Dendritic cell treated with granulocyte-macrophage colony-stimulating factor and Interleukin-4, amounts not matched to agents 40 ng/mL and 50 ng/mL, for 4 days (primary cell): ENCODE data around the gene KCNC4.

Experiments used
- H3K27ac Mint-ChIP-seq: one replicate; pipeline ENCODE4 v1.8.0; 2022; ENCODE audit warnings: mild to moderate bottlenecking, mixed read lengths
- H3K27me3 Mint-ChIP-seq: one replicate; pipeline ENCODE4 v1.8.0; 2022; ENCODE audit warnings: mild to moderate bottlenecking, mixed read lengths
- H3K36me3 Mint-ChIP-seq: one replicate; pipeline ENCODE4 v1.8.0; 2022; ENCODE audit warnings: low read depth, mixed read lengths
- H3K4me1 Mint-ChIP-seq: one replicate; pipeline ENCODE4 v1.8.0; 2022; ENCODE audit warnings: low read depth, mixed read lengths
- H3K4me3 Mint-ChIP-seq: one replicate; pipeline ENCODE4 v1.8.0; 2022; ENCODE audit warnings: mild to moderate bottlenecking, moderate library complexity, mixed read lengths
- H3K9me3 Mint-ChIP-seq: one replicate; pipeline ENCODE4 v1.8.0; 2022; ENCODE audit warnings: mixed read lengths
- intact Hi-C: fragments of 100-400 bp; cut with micrococcal nuclease; formaldehyde crosslinking; loops from one replicate; pipeline ENCODE4 v1.15.0; 2022

The KCNC4 gene

DNA sequence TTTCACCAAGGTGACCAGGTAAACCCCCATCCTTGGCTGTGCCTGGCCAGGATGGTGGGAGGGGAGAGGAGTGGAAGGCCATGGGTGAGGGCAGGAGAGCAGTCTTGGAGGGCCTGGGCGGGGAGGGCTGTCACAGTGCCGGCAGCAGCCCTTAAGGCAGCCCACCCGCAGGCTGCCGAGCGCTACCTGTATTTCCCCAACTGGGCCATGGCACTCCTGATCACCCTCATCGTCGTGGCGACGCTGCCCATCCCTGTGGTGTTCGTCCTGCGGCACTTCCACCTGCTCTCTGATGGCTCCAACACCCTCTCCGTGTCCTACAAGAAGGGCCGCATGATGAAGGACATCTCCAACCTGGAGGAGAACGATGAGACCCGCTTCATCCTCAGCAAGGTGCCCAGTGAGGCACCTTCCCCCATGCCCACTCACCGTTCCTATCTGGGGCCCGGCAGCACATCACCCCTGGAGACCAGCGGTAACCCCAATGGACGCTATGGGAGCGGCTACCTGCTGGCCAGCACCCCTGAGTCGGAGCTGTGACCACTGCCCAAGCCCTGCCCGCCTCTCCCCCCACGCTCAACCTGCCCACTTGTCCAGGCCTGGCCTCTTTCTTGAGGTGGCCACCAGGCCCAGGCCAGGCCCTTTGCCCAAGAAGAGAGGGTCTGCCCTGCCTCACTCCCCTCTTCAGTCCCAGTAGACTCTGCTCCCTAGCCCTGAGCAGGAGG lies 12.0 kb upstream of the KCNC4 start:
- peaks cover 3% of the 10 kb centered on the region for H3K27me3 Mint-ChIP-seq
- H3K4me1 Mint-ChIP-seq, result no peaks in the 10 kb centered on the region
- no peaks in the 10 kb centered on the region for H3K36me3 Mint-ChIP-seq
- intact Hi-C loops, result no loop called here
- no peaks in the 10 kb centered on the region for H3K9me3 Mint-ChIP-seq
- H3K4me3 Mint-ChIP-seq, result no peak overlapping the region
- no peak overlapping the region for H3K27ac Mint-ChIP-seq

GRCh38 chr1:110198746-110199145 lies 11.4 kb upstream of the KCNC4 start:
- no peak overlapping the region for H3K27ac Mint-ChIP-seq
- intact Hi-C loops, result no loop called here
- no peaks in the 10 kb centered on the region for H3K9me3 Mint-ChIP-seq
- H3K36me3 Mint-ChIP-seq, result no peaks in the 10 kb centered on the region
- no peak overlapping the region for H3K4me3 Mint-ChIP-seq
- no peaks in the 10 kb centered on the region for H3K4me1 Mint-ChIP-seq
- peaks cover 3% of the 10 kb centered on the region for H3K27me3 Mint-ChIP-seq

- Mint-ChIP-seq H3K27me3 (peaks cover 3% of the 10 kb centered on the region), H3K9me3 (no peaks in the 10 kb centered on the region), H3K36me3 (no peaks in the 10 kb centered on the region), H3K4me3 (no peak overlapping the region), H3K27ac (no peak overlapping the region), H3K4me1 (no peaks in the 10 kb centered on the region)
- intact Hi-C loops, result loop anchor here (5.0 kb wide), 1 partner anchor 207 kb away; the partner anchor contains the start of gene LAMTOR5
Observed at GRCh38 chr1:110200190-110200589, 9.9 kb upstream of the KCNC4 start.

DNA sequence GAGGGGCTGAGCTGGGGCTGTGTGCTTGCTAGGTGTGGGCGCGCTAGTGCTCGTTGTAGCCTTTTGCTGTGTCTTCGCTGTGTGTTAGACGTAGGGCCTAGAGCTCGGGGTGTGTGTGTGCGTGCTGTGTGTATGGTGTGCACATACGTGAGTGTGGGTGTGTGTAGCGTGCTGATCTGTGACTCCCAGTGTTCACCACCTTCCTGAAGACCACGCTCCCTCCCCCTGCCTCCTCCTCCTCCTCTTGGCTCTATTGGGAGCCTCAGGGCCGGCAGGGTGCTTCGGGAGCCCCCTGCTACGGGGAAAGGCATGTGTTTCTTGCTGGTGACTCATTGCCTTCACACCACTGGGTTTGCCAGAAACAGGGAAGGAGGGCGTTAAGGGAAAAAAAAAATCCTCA lies 9.4 kb upstream of the KCNC4 start:
- H3K27ac Mint-ChIP-seq, result no peak overlapping the region
- H3K27me3 Mint-ChIP-seq, result peaks cover 3% of the 10 kb centered on the region
- H3K36me3 Mint-ChIP-seq, result no peaks in the 10 kb centered on the region
- no peak overlapping the region for H3K4me3 Mint-ChIP-seq
- intact Hi-C loops, result loop anchor here (5.0 kb wide), 1 partner anchor 207 kb away; the partner anchor contains the start of gene LAMTOR5
- no peaks in the 10 kb centered on the region for H3K4me1 Mint-ChIP-seq
- H3K9me3 Mint-ChIP-seq, result no peaks in the 10 kb centered on the region

- no peak overlapping the region for H3K4me3 Mint-ChIP-seq
- peaks cover 3% of the 10 kb centered on the region for H3K27me3 Mint-ChIP-seq
- no peak overlapping the region for H3K27ac Mint-ChIP-seq
- no peaks in the 10 kb centered on the region for H3K36me3 Mint-ChIP-seq
- no peaks in the 10 kb centered on the region for H3K4me1 Mint-ChIP-seq
- no peaks in the 10 kb centered on the region for H3K9me3 Mint-ChIP-seq
- intact Hi-C loops, result loop anchor here (5.0 kb wide), 1 partner anchor 206 kb away; the partner anchor contains the start of gene LAMTOR5
Observed at GRCh38 chr1:110201157-110201825, 8.8 kb upstream of the KCNC4 start.

GRCh38 chr1:110203021-110203661 lies 7.0 kb upstream of the KCNC4 start:
- H3K4me3 Mint-ChIP-seq, result no peak overlapping the region
- H3K27me3 Mint-ChIP-seq, result peaks cover 5% of the 10 kb centered on the region
- no peaks in the 10 kb centered on the region for H3K36me3 Mint-ChIP-seq
- no peak overlapping the region for H3K27ac Mint-ChIP-seq
- intact Hi-C loops, result loop anchor here (1.0 to 5.0 kb wide), 4 partner anchors 109 to 294 kb away; partner anchors contain the start of gene LAMTOR5
- no peaks in the 10 kb centered on the region for H3K9me3 Mint-ChIP-seq
- H3K4me1 Mint-ChIP-seq, result no peaks in the 10 kb centered on the region

DNA sequence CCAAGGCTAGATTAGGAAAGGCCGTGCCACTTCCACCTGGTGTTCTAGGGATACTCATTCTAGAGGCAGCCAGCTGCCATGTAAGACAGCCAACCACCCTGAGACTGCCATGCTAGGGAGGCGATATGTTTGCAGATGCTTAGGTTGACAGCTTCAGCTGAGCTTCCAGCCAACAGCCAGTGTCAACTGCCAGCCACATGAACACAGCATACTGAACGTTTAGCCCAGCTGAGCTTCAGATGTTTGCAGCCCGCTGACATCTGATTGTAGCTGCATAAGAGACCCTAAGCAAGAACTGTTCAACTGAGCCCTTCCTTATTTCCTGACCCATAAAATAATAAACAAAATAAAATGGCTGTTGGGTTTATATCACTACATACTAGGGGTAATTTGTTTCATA lies 5.0 kb upstream of the KCNC4 start:
- intact Hi-C loops, result no loop called here
- Mint-ChIP-seq H3K36me3 (no peaks in the 10 kb centered on the region), H3K27ac (no peak overlapping the region), H3K27me3 (peaks cover 7% of the 10 kb centered on the region), H3K9me3 (no peaks in the 10 kb centered on the region), H3K4me3 (no peak overlapping the region), H3K4me1 (peaks cover 10% of the 10 kb centered on the region)

- Mint-ChIP-seq H3K27ac (no peak overlapping the region), H3K27me3 (peaks cover 6% of the 10 kb centered on the region), H3K9me3 (no peaks in the 10 kb centered on the region), H3K4me1 (peaks cover 10% of the 10 kb centered on the region), H3K4me3 (no peak overlapping the region), H3K36me3 (no peaks in the 10 kb centered on the region)
- intact Hi-C loops, result no loop called here
Observed at GRCh38 chr1:110205591-110206155, 4.4 kb upstream of the KCNC4 start.

DNA sequence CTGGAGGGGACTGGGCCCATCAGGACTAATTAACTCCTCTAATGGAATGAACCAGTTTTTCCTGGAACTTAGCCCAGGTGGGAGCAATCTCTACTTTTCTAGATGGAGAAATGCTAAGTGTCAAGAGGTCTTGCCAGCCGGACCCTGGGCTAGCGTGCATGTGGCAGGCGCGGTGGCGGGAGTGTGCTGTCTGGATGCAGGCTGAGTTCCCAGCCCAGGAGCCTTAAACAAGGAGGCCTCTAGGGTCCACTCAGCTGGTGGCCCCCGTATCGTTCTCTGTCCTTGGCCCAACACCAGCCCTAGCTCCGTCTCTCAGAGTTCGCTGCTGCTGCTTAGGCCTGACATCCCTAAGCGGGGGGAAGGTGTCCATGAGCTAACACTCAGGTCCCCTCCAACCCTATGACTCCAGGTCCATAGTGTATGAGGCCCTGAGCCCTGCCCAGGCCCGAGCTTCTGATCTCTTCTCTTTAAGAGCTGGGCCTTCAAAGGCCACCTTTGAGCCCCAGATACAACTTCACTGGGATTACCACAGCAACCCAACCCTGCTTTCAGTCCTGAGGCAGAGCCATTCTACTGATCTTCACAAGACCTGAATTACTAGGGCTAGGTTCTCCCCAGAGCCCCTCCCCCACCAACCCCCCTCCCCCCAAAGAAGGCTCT lies 3.7 kb upstream of the KCNC4 start:
- H3K27me3 Mint-ChIP-seq, result peaks cover 13% of the 10 kb centered on the region
- peaks cover 17% of the 10 kb centered on the region for H3K4me1 Mint-ChIP-seq
- H3K27ac Mint-ChIP-seq, result no peak overlapping the region
- H3K9me3 Mint-ChIP-seq, result no peaks in the 10 kb centered on the region
- intact Hi-C loops, result no loop called here
- no peak overlapping the region for H3K4me3 Mint-ChIP-seq
- H3K36me3 Mint-ChIP-seq, result no peaks in the 10 kb centered on the region

- H3K4me1 Mint-ChIP-seq, result peaks cover 26% of the 10 kb centered on the region
- H3K27ac Mint-ChIP-seq, result no peak overlapping the region
- intact Hi-C loops, result loop anchor here (1.0 kb wide), 1 partner anchor 104 kb away; no protein-coding TSS in a partner anchor
- no peak overlapping the region for H3K4me3 Mint-ChIP-seq
- no peaks in the 10 kb centered on the region for H3K36me3 Mint-ChIP-seq
- H3K27me3 Mint-ChIP-seq, result peaks cover 27% of the 10 kb centered on the region
- H3K9me3 Mint-ChIP-seq, result no peaks in the 10 kb centered on the region
Observed at GRCh38 chr1:110207831-110208230, 2.3 kb upstream of the KCNC4 start.

DNA sequence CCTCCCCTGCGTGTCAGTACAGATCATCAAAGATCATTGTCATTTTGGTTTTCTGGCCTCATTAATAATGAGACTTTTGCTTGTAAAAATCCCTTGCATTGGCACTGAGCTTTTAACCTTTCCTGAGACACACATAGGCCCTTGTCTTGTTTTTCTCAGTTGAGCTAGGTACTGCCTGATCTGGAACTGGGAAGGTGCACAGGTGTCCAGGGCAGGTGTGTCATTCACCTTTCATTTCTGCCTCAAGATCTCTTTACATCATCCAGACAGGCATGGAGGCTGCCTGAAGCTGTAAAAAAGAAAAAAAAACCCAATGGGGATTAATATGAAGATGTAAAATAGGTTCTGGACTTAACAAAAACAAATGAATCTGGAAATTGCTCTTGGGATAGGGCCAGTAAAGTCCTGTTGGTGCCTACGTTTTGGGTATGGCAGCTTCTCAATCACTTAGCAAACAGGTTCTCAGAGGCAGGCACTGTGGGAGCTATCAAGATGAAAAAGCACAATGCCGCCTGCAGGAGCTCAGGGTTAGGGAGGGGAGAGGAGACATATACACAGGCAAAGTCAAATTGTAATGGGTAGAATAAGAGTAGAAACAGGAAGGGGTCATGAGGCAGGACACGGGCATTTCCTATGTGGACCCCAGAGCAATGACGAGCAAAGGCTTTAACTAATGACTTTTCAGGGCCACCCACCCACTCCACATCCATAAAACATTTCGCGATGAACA lies 1.0 kb upstream of the KCNC4 start:
- Mint-ChIP-seq H3K27ac (peak overlapping the region; percentile 89), H3K27me3 (peaks cover 37% of the 10 kb centered on the region), H3K4me1 (peaks cover 26% of the 10 kb centered on the region), H3K9me3 (no peaks in the 10 kb centered on the region), H3K36me3 (no peaks in the 10 kb centered on the region), H3K4me3 (peak overlapping the region; percentile 85)
- intact Hi-C loops, result no loop called here

DNA sequence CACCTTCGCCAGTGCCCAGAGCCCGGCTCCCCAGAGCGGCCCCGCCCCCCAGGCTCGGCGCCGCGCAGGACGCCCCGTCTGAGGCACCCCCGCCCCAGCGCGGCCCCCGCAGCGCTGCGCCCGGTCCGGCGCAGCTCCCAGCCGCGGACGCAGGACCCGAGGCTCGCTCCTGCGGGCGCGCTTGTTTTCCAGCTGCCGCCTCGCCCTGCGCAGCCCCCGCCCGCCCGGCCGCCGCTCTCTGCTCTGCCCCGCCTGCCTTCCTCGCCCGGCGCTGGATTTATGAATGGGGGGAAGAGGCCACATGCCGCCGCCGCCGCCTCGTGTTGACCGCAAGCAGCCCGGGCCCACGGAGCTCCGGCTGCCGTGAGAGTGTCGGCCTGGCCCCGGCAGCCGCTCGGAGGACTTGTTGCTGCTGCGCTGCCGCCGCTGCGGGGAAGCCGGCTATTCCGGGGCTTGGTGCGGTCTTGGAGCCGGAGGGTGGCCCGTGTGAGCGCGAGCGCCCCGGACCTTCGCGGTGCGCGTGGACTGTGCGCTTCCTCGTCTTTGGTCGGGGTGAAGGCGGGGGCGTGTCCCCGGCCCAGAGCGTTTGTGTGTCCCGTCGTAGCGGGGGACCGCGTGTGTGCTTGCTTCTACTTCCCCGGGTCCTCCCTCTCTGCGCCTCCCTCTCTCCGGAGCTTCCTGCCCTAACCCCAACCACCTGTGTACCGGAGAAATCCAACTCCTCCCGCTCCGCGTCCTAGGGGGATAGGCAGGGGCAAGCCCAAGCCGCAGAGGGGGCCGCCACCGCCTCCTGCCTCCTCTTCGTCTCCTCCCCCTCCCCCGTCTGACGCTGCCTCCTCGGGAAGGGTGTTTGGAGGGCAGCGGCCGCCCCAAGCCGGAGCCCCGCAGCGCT lies 736 bp downstream of the KCNC4 start:
- H3K27ac Mint-ChIP-seq, result peak overlapping the region; percentile 67
- intact Hi-C loops, result no loop called here

More for the DNA sequence above, 736 bp downstream of the KCNC4 start:
- H3K9me3 Mint-ChIP-seq, result no peaks in the 10 kb centered on the region
- H3K4me1 Mint-ChIP-seq, result peaks cover 31% of the 10 kb centered on the region
- peak overlapping the region; percentile 84 for H3K4me3 Mint-ChIP-seq
- peaks cover 37% of the 10 kb centered on the region for H3K27me3 Mint-ChIP-seq
- no peaks in the 10 kb centered on the region for H3K36me3 Mint-ChIP-seq
